Stimulated activated CD8-positive, alpha-beta memory T cell treated with anti-CD3 and anti-CD28 coated beads, Interleukin-7, amount 100 ng/mL, for 24 hours (primary cell): ENCODE measurements around the gene LTC4S.
A peak's percentile ranks its signal among the peaks of the same experiment; 100 is the strongest.

ENCODE experiments used
- DNase-seq: peaks from one replicate; pipeline ENCODE4 v3.0.0-alpha.2; 2020; ENCODE audit warnings: low read depth

LTC4S gene

DNA sequence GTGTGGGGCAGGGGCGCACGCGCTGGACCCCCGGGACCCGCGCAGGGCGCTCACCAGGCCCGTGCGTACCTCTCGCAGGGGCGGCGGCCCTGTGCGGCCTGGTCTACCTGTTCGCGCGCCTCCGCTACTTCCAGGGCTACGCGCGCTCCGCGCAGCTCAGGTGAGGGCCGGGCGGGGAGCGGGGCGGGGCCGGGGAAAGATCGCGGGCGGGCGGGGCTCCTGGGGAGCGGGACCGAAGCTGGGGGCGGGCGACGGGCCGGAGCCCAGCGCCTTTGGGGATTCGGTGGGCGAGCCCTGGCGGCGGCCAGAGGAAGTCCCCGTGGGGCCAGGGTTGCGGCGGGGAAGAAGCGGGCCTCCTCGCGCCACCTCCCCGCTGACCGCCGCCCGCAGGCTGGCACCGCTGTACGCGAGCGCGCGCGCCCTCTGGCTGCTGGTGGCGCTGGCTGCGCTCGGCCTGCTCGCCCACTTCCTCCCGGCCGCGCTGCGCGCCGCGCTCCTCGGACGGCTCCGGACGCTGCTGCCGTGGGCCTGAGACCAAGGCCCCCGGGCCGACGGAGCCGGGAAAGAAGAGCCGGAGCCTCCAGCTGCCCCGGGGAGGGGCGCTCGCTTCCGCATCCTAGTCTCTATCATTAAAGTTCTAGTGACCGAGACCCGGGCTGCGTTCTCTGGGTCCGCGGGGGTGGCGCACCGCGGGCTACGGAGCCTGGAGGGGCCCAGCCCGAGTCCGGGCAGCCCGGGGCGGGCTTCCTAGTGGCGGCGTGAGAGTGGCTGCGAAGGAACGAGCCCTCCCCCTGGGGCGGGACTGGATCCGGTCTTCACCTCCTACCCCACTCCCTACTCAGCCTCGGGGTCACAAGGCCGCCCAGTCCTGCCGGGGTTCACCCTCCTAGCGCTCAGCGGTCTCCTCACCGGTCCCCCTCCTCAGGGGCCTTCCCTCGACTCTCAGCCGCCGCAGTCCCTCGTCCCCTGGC, 2.4 kb downstream of the LTC4S start:
- DNase-seq, result peak; percentile 35

DNA sequence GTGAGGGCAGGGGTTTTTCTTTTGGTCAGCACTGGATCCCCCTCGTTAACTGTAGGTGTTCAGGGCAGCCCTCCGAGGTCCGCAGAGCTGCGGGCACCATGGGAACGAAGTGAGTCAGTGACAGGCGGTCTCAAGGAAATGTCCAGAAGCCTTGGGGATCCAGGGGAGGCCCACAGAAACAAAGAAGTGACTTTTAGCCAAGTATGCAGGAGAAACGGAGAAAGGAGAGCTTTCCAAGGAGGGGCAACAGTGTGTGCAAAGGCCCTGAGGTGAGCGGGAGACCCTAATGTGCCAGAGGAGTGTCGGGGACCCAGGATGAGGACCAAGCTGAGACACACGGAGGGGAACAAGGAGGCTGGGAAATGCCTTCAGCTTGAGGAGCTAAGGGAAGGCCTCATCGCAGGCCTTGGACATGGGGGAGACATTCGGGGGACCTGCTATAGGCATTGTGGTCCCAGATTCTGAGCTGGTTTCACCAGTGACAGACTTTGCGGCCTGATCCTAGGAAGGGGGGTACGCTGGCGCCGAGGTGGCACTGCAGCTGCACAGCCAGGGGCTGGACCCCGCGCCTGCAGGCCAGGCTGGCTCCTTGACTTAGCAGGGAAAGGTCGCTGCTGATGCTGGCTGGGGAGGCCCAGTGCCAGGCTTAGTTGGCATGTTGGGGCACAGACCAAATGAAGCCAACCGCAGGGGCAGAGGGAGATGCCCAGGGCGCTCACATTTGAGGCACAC, 3.3 kb downstream of the LTC4S start:
- DNase-seq, result no peak

- DNase-seq, result no peak
Measured at GRCh38 chr5:179797741-179798140, 4.0 kb downstream of the LTC4S start.

GRCh38 chr5:179798144-179798770, 4.5 kb downstream of the LTC4S start:
- DNase-seq, result no peak

- DNase-seq, result no peak
Measured at GRCh38 chr5:179798771-179799643, 5.2 kb downstream of the LTC4S start.

- no peak for DNase-seq
Measured at GRCh38 chr5:179799644-179799973, 5.8 kb downstream of the LTC4S start.

- DNase-seq, result no peak
Measured at GRCh38 chr5:179800071-179800695, 6.4 kb downstream of the LTC4S start.

- no peak for DNase-seq
Measured at GRCh38 chr5:179800696-179801201, 7.0 kb downstream of the LTC4S start.

DNA sequence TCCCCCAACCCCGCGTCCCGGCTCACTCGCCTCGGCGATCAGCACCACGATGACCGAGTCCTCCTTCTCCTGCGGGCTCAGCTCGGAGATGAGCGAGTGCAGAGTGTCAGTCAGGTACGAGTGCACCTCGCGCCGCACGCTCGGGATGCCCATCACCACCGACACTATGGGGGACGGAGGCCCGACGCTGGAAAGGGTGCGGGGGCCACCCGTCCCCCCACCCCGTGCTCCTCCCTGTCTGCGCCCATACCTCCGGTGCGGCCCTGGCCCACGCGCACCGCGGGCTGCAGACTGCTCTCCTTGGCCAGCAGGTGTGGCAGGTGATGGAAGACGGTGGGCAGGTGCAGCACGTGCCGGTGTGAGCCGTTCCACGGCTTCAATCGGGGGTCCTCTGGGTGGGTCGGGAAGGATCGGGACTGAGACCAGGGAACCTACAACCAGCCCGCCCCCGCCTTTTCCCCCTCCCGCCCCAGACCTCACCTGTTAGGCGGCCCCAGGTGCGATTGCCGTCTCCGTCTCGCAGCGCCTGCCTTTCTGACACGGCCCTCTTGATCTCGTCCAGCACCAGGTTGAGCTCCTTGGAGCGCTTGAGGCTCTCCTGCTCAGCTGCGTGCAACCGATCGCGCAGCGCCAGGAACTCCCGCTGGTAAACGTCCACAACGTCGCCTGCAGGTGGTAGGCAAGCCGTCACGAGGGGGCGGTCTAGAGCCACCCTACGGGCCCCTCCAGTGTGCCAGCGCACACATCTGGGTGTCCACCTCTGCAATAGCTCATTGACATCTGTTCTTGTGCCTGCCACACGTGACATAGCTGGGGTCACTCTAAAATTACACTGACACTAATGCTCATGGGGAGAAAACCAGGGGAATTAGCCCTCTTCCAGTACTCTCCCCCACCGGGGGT, 7.8 kb downstream of the LTC4S start:
- peak; percentile 62 for DNase-seq

DNA sequence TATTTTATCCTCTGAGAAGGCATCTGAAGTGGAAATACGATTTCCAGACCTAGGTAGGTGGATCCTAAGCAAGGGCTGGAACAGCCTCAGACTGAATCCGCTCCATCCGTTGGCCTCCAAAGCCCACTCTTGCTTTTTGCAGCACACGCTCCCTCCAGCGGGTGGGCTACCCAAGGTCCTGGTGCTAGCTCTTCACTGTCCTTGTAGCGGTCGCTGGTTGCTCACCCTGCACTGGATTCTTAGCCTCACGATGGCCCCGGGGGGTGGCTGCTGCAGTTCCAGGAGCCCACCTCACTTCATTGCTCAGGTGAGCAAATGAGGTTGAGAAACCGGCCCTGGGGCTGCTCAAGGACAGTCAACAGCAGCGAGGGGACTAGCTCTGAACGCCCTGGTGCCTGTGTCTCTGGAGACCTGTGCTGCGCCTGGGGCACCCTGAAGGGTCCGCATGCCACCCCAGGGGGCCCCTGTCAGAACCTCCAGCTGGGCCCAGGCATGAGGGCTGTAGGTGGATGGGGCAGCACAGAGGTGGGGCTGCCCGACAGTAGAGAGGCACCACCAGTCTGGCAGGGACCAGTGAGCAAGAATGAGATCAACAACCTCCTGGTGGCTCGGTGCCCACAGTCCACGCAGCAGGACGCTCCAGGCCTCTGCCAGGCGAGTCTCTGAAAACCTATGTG, 8.6 kb downstream of the LTC4S start:
- no peak for DNase-seq

GRCh38 chr5:179802950-179803562, 9.3 kb downstream of the LTC4S start:
- DNase-seq, result no peak

- DNase-seq, result no peak
Measured at GRCh38 chr5:179803651-179804554, 10.1 kb downstream of the LTC4S start.

DNA sequence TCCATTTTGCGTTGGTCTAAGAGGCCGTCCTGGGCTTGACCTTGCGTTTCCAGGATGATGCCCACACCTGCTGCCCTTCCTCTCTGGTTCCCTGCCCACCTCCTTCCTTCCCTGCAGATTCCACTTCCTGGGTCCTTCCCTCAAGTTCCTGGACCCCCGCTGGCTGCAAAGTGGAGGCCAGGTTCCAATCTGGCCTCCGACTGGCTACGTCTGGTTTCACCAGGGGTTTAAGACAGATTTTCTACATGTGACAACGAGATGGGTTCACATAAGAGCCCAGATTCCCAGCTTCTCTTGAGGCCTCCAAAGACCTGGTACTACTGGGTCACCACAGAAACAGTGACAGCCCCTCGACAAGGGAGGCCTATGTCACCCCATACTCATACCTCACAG, 10.8 kb downstream of the LTC4S start:
- no peak for DNase-seq

DNA sequence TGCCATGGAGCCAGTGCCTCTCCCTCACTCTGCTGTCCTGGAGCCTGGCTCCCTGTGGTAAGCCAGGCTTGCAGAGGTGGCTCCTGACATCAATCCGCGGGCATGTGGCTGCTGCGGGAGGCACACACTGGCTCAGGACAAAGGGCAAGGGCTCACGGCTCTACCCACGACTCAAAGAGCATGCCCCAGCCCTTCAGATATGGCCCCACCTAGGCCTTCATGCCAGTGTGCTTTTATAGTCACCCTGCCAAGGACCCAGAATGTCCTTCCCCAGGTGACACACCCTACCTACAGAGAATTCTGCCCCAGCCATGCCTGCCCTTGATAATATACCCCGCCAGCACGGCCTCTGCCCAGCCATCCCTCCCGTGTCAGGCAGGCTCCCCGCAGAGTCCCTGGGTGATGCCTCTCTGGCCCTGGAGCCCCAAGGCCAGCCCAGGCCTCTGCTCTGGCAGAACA, 11.3 kb downstream of the LTC4S start:
- no peak for DNase-seq

- DNase-seq, result no peak
Measured at GRCh38 chr5:179805529-179806249, 11.9 kb downstream of the LTC4S start.

DNA sequence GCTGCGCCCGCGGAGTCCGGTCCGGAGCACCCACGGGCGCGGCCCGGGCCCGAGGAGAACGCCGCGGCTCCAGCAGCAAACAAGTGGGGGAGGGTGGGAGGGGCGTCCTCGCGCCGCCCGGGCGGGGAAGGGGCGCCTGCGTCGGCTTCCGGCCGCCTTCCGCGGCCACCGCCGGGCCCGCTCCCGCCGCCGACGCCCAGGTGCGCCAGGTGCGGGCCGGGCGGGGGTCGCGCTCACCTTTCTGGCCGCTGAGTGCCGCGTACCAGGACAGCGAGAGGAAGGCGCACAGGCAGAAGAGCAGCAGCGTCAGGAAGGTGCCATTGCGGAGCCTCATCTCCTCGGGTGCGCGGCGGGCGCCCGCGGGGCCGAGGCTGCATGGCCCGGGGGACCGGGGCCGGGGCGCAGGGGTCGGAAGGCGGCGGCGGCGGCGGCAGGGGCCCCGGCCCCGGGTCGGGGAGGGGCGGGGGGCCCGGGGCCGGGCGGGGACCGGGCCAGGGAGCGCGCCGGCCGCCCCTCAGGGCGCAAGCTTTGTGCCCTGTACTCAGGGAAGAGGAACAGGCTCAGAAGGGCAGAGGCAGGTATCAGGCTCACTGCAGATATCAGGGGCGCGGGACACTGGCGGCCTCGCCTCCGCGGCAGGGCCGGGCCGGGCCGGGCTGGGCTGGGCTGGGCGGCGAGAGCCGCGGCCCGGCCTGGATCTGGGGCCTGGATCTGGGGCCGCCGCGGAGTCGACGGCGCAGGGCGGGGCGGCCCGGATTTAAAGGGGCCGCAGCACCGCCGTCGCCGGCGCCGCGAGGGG, 12.7 kb downstream of the LTC4S start, which contains the start of gene MGAT4B:
Gene MGAT4B (minus strand): TSS at position 617 of the 799 bp plus-strand sequence. CDS start 283 bp downstream, at position 334.
- peak; percentile 31 for DNase-seq
